ENCODE measurements around the gene DPF1. TPM values are rescaled to one million over a fixed set of nuclear protein-coding genes. Genes with fewer than 3 reads are reported as not detected.

DPF1 gene
- 4.3 to 5.4 TPM (median 4.4 TPM) in 5 replicates for total RNA-seq (2022; extraction: Qiagen RNA extraction)

GRCh38 chr19:38224014-38224862, at the start of gene DPF1:
Gene DPF1, minus strand, starts transcription at chr19:38224222. Its CDS starts 80 bp downstream, at chr19:38224142.

GRCh38 chr19:38264486-38265212, 40.6 kb upstream of the DPF1 start, which contains the start of gene SPINT2:
Gene SPINT2, plus strand, starts transcription at chr19:38264573. Its CDS starts 320 bp downstream, at chr19:38264893.

Other genes with a start within 250 kb of the DPF1 start
- 68.5 to 97.3 TPM (median 92.1 TPM) in 5 replicates for gene PPP1R14A, start 32.2 kb upstream of the DPF1 start, total RNA-seq (2022; extraction: Qiagen RNA extraction)
- 232 to 335 TPM (median 321 TPM) in 5 replicates for gene SPINT2, start 40.4 kb upstream of the DPF1 start, total RNA-seq (2022; extraction: Qiagen RNA extraction)
- 584 to 802 TPM (median 695 TPM) in 5 replicates for gene C19orf33, start 80.0 kb upstream of the DPF1 start, total RNA-seq (2022; extraction: Qiagen RNA extraction)
- gene YIF1B, start 91.7 kb upstream of the DPF1 start, total RNA-seq (2022; extraction: Qiagen RNA extraction): 98.9 to 139 TPM (median 135 TPM) in 5 replicates
- gene KCNK6, start 95.6 kb upstream of the DPF1 start, total RNA-seq (2022; extraction: Qiagen RNA extraction): 4.0 to 5.0 TPM (median 4.8 TPM) in 5 replicates
- gene CATSPERG, start 111.6 kb upstream of the DPF1 start, total RNA-seq (2022; extraction: Qiagen RNA extraction): 0.29 to 1.2 TPM (median 1.0 TPM) in 5 replicates
- 460 to 520 TPM (median 485 TPM) in 5 replicates for gene PSMD8, start 150.3 kb upstream of the DPF1 start, total RNA-seq (2022; extraction: Qiagen RNA extraction)
- gene GGN, start 163.8 kb upstream of the DPF1 start, total RNA-seq (2022; extraction: Qiagen RNA extraction): 0.14 to 0.65 TPM (median 0.49 TPM) in 5 replicates
- 1.9 to 2.8 TPM (median 2.2 TPM) in 5 replicates for gene SPRED3, start 164.5 kb upstream of the DPF1 start, total RNA-seq (2022; extraction: Qiagen RNA extraction)
- gene FAM98C, start 178.9 kb upstream of the DPF1 start, total RNA-seq (2022; extraction: Qiagen RNA extraction): 16.4 to 27.4 TPM (median 27.1 TPM) in 5 replicates
- 0.03 to 0.09 TPM (median 0.07 TPM) in 5 replicates for gene RASGRP4, start 202.0 kb upstream of the DPF1 start, total RNA-seq (2022; extraction: Qiagen RNA extraction)
- 4.9 to 6.4 TPM (median 6.1 TPM) in 5 replicates for gene RYR1, start 209.5 kb upstream of the DPF1 start, total RNA-seq (2022; extraction: Qiagen RNA extraction)

Data from A549 treated with AZD2906 at 1 μM for 4 hours (cell line).